ENCODE data around the gene ZFP1.

DNA sequence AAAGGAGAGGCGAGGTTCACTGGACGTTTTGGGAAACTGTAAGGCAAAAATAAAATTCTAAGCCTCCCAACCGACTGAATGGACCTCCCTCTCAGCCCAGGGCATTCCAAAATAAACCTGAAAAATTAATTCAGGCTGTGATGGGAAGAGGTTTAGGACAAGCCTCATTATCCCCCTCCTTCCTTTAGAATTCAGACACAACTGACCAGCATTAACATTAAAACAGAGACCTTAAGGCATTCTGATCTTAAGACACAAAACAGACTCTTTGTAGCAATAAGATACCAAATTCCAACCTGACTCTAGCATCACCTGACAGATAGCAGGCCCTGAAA, 31.4 kb upstream of the ZFP1 start:
- TF ChIP-seq CTCF (IDR thresholded peaks at IDR 0.05 in 8 of 11, conservative IDR thresholded peaks at IDR 0.05 in 3 of 11) (no peak), POLR2AphosphoS5 (IDR thresholded peaks at IDR 0.05) (no peak)
